ENCODE data around the gene SSBP2.

Gene SSBP2

DNA sequence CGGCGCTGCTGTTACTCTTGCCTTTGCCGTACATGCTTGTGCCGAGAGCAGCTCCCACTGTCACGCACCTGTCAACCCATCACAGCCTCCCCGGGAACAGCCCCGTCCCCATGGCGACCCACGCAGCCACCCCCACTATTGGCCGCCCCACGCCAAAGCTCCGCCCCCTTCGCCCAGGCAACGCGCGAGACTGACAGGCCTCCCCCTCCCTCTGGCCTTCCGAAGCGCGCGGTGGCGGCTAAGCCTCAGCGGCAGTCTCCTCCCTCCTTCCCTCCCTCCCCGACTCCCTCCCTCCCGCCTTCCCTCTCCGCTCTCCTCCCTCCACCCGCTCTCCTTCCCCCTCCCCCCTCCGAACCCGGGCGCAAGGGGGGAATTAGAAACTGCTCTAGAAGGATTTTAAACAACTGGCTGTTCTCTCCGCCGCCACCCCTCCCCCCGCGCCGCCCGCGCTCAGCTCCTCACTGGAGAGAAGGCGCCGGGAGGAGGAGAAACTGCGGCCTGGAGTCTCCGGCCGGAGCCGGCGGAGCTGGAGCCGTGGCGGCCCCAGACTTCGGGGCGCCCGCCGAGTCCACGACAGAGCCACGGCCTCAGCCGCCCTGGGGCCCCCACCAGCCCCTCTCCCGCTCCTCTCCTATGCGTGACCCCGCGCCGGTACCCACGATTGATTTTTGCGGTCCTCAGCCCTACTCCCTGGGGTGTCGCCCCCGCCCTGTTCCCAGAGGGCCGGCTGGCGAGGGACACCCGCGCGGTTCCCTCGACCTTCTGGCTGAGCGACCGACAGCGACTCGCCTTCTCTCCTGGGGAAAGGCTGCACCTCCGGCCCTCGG is at the start of gene SSBP2:
SSBP2 (minus strand) TSS at position 89 of the 827 bp plus-strand sequence; CDS start at position 34, 55 bp downstream.
- peak; percentile 95 for DNase-seq

DNA sequence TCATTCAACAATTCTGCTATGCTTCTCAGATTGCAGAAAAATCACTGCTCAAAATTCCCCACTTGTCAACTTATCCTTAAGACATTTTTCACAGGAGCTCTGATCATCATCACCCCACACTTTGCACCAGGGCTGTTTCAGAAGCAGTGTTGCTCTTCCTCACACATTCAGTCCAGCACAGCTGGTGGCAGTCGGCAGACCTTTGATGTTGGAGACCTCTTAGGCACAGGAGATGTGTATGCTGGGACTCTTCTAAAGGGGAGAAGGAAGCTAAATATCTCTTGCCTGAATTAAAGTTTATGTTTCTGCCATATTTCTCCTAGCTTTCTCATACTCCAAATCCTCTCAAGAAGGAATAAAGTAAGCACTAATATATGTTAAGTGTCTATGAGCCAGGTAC is 44.8 kb upstream of the SSBP2 start:
- no peak for DNase-seq

DNA sequence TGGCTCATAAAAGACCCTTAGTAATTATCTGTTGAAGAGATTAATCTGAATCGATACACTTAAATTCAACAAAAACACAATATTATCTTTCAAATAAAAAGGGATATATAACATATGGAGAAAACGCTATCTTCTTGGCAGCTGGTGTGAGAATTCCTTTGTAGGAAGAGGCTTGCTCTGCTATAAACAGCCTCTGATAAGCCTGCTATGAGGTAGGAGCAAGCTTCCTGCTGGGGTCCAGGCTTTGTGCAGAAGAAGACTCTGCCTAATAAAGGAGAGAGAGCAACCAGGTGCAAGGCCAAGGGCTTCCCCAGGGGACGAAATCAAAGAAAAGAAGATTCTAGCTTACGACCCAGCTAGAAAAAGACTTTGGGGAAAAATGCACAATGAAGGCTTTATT is 43.3 kb upstream of the SSBP2 start:
- no peak for DNase-seq

DNA sequence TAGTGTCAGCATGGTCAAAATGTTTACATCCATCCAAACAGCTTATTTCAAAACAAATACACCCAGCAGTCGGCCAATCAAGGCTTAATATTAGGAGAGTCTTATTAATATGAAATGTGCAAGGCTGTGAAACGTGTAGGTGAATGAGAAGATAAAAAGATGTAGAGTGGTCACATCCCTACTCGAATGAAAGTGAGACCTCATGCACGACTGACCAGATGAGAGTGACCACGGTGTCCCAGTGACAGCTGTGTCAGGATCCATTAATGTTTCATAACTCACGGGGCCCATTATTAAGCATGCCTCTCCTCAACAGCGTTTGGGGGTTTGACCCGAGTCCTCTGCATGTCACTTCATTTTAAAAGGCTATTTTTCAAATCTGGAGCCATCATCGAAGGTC is 39.4 kb upstream of the SSBP2 start:
- no peak for DNase-seq

DNA sequence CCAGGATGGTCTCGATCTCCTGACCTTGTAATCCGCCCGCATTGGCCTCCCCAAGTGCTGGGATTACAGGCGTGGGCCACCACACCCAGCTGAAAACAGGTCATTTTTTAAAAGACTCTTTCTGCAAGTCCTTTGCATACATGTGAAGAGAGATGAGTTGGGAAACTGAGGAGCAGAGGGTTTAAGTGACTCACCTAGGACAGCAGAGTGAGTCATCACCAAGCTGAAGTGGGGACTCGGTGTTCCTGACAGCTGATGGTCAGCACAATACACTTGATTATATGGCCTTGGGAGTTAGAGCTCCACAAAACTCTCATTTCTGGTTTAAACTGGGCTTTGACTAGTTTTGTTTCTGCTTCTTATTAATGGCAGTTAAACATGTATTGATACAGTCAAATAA is 38.1 kb upstream of the SSBP2 start:
- DNase-seq = no peak

DNA sequence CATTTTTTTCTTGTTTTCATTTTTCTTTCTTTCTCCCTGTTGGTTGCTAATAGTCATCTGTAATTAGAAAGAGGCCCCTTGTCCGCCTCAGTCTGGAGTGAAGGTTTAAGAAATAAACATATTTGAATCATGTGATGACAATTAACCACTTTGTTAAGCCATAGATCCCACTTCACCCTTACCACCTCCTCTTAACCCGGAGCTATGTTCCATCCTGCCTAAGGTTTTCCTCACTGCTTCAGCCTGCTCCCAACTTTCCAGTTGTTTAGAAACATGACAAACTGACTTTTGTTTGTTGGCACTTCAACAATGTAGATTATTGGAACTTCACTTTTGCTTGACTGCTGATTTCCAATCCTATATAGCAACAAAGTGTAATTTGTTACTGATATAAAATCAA is 37.4 kb upstream of the SSBP2 start:
- DNase-seq = no peak

DNA sequence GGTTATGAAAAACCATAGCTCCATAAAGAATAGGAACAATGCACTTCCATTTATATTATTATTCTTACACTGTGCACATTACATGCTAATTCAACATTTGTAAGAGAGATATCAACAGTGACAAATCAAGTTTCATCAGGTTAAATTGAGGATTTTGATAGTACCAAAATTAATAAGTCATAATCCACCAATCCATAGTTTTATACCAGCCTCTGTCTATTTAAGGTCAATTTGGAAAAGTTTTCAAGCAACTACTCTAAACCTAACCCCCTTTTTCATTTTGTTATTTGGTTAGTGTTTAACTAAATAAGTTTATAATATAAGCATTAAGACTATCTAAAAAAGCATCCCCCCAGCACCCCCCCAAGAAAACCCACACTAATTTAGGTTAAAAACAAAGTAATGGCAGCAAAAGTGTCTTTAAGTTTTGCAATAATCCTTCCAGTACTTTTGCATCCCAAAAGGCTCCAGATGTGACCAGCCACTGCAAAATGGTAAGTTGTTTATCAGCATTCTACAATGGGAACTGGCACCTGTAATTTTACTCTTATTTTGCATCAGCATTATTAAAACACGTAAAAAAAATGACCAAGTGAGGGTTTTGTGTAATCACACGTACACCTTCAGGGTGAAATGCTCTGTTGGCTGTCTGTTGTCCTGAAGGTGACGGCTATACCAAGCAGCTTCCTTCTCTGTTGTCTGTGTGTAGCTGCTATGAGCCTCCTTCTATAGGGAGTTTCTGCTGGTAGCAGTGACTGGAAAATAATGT is 36.8 kb upstream of the SSBP2 start:
- DNase-seq = peak; percentile 63

DNA sequence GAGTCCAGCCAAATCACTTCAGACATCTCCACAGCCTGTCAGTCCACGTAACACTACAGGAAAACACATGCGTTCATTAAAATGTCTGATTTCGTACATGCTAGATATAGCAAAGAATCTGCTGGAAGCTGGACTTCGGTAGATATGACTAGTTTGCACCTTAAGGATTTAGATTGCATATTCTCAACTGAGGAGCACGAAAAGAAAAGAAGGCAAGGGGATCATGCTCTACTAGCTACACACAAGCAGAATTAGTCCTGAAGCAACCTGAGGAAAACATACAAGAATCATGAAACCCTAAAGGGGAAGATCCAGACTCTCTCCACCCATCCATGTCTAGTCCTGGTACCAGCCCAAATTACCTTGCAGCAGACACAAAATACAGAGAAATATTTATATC is 36.1 kb upstream of the SSBP2 start:
- no peak for DNase-seq

DNA sequence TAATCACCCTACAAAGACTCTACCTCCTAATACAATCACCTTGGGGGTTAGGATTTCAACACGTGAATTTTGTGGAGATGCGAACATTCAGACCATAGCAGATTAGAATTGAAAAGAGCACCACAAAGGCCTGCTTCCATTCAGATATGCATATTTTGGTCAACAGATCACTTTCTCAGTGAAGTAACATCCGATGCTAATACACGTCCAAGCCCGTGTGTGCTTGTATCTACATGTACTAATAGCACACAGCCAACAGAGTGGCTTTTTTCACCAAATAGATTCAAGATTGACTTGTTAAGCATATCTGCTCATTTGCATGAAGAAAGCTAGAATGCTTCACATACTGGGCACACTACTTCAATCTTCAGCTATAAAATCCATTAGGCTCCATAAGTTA is 35.6 kb upstream of the SSBP2 start:
- DNase-seq = no peak

DNA sequence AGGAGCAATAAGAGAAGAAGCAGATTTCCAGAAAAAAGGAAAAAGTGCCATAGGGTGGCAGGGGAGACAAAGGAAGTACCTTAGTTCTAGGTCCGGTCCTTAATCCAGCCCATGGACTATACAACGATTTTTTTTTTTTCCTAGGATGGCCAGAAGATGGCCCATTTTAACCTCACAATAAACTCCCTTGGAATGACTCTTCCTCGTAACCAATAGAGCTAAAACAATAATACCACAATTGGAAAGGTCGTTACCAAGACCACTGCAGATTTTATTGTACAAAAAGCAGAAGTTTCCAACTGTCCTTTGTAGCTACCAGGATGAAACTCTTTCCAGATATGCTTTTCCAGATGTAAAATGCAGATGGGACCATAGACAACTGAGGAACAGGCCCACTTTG is 34.4 kb upstream of the SSBP2 start:
- DNase-seq = no peak

DNA sequence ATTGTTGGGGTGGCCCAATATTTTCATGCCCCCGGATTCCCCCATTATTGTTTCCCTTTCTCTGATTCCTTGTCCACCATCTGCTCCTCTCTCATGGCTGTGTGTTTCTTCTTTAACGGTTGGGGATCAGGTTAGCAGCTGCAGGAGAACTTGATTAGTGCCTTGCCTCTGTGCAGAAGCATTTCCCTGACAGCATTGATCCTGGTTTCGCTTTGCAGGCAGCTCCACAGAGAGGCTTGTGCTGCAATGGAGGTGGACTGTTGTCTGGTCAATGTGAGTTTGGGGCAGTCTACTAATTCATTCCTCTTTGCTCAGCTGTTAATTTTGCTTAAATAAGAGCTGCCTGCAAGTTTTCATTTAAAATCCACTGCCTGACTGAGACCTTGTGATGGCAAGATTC is 32.5 kb upstream of the SSBP2 start:
- DNase-seq = no peak

DNA sequence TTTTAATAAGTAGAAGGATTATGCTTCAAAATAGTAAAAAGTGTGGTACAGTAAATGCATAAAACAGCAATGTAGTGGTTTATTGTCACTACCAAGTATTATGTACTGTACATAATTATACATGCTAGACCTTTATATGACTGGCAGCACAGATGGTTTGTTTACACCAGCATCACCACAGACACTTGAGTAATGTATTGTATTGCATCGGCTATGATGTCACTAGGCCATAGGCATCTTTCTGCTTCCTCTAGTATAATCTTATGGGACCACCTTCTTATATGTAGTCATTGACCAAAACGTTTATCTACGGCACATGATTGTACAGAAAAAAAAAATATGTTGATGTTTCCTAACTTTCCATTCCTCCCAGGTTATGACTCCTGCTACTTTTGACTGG is 31.9 kb upstream of the SSBP2 start:
- no peak for DNase-seq

DNA sequence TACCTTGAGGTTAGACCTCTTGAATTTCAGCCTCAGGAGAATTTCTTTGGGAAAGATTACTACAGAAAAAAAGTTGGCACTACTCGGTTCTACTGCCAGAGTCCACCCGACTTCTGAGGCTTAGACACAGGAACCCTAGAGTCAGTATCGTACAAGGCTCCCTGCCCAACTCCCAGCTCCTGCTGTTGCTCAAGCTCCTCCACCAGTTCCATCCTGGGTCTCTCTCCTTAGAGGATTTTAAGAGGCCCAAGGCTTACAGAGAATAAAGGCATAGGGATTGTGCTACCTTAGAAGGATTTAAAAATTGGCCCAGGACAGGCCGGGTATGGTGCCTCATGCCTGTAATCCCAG is 29.0 kb upstream of the SSBP2 start:
- no peak for DNase-seq

DNA sequence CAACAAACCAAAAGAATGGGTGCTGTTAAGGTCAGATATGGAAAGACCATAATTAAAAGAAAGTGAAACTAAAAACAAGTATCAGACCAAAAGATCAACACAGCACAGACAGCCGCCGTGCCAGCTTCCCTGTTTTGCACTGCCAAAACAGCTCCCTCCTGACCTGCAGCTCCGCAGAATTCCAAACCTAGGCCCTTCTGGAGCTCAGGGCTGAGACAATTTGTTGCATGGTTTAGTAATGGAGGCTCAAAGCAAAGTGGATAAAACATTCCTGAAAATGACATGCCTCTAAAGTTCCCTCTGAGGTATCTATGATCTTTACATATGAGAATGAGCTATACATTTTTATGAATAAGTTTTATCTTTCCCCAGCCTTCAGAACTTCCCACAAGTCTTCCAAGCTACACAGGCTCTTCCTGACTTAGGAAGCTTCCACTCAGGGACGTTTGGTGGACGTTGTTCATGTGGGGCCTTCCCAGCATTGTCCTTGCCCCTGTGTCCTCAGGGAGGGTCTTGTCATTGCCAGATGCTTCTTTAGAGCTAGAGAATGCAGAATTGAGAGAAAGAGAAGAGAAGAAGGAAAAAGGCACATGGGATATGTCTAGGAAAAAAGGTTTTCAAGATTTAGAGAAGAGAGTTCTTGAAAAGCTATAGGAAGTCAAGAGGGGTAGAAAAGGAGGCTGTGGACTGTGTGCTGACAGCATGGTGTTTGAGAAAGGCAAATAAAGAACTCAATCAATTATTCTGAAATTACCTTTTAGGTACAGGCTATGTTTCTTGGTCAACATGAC is 28.4 kb upstream of the SSBP2 start:
- DNase-seq = peak; percentile 6

DNA sequence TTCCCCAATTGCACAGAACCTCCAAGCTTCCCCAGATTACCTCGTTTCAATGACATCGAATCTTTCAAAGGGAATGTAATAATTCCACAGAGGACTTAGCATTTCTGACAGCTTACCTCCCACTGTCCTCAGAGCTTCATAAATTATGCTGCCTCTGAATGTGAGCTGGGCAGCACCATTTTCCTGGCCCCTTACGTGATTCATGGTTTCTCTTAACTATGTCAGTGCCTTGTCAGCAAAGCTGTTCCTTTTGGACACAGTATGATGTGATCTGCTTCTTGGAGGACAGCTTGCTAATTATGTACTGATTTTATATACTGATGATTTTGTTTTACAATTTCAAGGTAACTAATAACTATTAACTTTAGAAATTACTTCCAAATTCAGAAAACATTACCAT is 27.7 kb upstream of the SSBP2 start:
- no peak for DNase-seq

DNA sequence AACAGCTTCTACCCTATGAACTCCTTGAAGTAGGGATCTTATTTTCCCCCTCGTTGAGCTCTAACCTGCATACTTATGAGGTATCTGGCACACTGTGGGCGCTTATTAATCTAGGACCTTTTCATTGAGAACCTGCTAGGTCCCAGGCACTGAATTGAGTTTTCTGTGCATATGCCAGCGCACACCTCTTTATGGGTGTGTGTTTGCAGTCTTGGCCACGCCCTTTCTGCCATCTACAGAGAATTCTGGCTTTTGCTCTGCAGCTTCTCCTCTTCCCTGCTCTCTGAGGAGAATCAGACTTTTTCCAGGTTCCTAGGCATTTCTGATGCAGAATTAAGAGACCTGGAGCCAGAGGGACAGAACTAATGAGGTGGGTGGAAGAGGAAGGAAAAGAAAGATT is 25.4 kb upstream of the SSBP2 start:
- DNase-seq = no peak

DNA sequence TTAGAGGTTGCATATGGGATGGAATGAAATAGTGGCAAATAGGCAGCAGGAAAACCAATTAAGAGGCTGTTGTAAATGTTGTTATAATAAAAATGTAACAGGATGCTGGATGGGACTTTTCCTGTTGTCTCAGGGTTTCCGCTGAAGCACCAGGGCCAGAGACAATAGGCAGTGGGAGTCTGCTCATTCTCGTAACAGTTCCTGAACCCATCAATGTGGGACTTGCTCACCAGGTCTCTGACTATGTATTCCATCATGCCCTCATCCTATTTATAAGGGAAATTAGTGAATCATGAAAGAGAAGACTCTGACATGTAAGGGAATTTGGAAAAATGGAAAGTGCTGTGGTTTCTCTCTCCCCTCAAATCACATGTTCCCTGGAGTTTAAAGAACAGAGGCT is 23.5 kb upstream of the SSBP2 start:
- no peak for DNase-seq

DNA sequence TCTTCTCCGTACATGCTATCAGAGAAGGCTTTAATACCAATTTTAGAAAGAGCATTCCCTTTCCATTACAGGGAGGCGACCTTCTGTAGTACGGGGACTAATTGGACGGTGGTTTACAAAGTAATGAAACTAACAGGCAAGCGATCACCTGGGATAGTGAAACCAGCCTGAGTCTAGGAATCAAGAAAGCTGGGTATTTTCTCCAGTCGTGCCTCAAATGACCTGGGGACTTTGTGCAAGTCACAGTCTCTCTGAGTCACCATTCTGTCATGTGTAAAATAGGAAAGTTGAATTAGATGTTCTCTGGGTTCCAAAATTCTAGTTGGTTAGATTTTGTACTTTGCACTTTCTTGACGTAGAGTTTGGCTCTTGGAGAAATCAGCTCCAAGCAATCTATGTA is 22.7 kb upstream of the SSBP2 start:
- DNase-seq = no peak

DNA sequence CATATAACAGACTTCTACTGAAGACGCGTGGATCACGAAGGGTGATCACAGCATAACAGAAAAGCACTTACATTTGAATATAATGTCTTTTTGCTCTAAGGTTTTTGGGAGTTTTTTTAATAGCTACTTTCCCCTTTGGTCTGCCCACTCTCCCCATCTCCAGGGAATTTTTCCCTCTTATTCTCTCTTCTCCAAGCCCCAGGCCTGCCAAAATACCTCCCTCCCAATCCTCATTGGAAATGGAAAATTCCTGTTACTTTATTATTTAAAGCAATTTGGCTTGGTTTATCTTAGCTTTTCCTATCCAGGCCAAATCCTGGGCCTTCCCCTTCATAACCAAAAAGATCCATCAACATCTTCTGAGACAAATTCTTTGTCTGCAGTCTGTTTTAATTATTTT is 22.3 kb upstream of the SSBP2 start:
- DNase-seq = no peak

DNA sequence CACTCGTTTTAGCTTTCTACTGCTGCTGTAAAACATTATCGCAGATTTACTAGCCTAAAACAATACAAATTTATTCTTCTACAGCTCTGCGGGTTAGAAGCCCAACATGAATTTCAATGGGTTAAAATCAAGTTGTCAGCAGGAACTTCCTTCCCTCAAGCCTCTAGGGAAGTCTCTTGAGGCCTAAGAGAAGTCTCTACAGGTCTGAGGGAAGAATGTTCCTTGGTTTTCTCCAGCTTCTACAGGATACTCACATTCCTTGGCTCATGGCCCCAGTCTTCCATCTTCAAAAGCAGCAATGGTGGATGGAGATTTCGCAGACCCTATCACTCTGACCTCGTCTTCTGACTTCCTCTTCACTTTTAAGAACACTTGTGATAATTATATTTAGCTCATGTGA is 21.6 kb upstream of the SSBP2 start:
- DNase-seq = no peak

DNA sequence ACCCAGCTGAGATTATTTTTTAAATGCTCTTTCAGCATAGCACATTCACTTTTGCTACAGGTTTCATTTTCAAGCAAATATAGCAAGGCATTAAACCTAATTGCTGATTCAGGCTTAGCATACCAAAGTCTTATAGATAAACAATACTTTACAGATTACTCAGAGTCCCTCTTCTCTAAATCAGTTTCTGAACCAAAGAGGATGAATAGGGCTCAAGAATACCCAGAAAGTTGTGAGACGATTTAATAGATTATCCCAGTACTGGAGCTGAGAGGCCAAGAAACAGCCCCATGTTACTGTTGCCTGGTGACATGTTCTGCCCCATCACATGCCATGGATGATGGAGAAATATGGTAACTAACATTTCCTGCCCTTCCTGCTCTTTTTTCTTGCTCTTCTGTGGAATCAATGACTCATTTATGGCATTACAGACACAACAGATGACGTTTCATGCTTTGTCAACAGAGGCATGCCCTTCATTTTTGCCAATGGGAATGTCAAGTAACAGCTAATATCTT is 18.1 kb upstream of the SSBP2 start:
- DNase-seq = no peak

DNA sequence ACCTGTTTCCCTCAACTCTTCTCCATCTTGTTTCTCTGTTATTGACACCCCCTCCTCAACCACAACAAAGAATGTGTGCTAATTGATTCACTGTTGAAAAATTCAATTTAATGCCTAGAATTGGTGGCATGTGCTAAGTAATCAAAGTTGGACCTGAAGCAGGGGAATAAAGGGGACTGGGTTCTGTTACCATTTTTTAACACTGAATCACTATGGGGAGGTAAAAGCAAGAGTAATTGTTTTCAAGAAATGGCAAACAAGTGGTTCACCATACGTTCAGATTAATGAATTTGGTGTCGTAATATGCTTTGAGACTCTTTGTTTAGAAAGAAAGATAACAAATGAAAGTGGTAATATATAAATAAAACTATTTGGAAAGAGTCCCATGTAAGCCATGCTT is 17.0 kb upstream of the SSBP2 start:
- no peak for DNase-seq

DNA sequence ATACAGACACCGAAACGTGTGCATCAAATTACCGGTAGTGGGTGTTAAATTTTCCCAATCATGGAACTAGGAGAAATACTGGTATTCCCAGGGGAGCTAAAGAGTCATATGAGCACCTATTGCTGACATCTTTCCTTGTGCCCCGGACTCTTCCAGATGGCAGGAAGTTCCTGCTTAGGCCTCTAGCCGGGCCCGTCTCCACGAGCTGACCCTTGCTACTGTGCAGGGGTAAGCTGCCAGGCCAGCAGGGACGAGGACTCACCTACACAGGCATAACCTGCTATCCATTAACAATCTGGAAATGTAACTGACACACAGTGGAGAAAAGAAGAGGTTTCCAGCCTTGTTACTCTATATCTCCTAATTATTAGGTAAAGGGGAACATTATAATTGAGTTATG is 16.2 kb upstream of the SSBP2 start:
- DNase-seq = no peak

DNA sequence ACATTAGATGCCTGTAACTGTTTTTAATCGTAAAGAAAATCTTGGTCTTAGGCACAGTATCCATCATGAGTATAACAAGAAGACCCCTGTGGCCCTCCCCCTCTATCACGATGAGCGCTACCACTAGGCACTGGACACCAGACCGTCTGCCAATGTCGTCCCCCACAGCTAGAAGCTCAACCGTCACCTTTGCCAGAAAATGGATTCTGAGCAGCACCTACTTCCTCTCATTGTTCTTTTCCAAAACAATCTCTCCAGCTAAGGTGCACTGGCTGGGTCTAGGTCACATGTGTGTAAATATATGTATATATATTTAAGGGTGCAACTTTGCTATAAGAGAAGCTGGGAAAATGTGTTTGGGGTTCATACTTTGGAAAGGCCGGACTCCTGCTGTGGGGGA is 15.7 kb upstream of the SSBP2 start:
- no peak for DNase-seq
